ENCODE results near the gene COBLL1.
"Not testable (repeated sequence)": the region's sequence is repeated elsewhere in the genome, so short reads cannot be mapped to it uniquely, and the experiment has no call there.

Gene COBLL1

DNA sequence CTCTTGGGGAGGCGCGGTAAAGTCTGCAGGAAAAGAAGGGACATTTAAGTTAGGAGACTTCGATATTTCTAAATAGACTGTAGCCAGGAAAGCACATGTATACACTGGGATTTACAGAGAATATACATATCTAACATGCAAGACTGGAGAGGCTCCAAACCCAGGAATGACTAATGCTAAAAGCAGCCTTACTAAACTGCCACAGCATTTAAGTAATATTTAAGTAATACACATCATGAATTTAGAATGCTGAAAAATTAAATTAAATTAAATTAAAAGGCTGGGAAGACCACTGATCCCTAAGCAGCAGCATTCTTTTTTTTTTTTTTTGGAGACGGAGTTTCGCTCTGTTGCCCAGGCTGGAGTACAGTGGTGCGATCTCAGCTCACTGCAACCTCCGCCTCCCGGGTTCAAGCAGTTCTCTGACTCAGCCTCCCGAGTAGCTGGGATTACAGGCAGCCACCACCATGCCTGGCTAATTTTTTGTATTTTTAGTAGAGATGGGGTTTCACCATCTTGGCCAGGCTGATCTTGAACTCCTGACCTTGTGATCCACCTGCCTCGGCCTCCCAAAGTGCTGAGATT lies 131.3 kb downstream of the COBLL1 start:
- not testable (repeated sequence) for DNase-seq

DNA sequence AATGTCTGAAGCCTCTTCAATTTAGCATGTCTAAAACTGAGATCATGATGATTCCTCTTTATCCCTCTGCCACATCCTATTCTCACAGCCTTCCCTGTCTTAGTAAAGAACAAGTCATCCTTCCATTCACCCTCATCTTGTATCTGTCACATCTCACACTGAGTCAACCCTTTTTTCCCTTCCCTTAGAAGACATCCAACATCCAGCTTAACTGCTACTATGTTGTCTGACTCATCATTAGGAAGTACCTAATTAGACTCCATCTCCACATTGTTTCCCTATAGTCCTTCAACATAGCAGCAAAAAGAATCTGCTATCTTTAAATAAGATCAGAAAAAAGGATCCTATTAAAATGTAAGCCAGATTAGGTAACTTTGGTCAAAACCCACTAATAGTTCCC lies 135.1 kb downstream of the COBLL1 start:
- DNase-seq: no peak

DNA sequence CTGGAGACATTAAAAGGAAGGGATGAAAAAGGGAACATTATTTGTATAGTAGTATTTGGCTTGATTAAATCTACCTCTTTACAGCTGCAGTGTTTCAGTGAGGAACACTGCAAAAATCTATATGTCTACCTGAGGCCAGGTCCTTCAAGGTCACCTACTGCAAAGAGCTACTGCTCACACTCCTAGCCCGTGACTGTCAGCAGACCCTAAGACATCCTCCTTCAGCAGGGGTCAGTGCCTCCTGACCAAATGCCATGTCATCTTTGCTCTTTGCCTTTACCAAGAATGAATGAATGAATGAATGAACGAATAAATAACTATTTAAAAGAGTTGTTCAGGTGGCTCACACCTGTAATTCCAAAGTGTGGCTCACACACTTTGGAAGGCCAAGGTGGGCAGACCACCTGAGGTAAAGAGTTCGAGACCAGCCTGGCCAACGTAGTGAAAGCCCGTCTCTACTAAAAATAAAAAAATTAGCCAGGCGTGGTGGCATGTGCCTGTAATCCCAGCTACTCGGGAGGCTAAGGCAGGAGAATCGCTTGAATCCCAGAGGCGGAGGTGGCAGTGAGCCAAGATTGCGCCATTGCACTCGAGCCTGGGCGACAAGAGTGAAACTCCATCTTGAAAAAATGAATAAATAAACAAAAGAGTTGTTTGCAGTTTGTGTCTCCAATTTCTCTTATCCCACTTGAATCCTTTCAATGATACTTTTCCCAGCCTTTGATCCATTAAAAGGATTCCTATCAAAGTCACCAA lies 136.0 kb downstream of the COBLL1 start:
- DNase-seq: no peak

DNA sequence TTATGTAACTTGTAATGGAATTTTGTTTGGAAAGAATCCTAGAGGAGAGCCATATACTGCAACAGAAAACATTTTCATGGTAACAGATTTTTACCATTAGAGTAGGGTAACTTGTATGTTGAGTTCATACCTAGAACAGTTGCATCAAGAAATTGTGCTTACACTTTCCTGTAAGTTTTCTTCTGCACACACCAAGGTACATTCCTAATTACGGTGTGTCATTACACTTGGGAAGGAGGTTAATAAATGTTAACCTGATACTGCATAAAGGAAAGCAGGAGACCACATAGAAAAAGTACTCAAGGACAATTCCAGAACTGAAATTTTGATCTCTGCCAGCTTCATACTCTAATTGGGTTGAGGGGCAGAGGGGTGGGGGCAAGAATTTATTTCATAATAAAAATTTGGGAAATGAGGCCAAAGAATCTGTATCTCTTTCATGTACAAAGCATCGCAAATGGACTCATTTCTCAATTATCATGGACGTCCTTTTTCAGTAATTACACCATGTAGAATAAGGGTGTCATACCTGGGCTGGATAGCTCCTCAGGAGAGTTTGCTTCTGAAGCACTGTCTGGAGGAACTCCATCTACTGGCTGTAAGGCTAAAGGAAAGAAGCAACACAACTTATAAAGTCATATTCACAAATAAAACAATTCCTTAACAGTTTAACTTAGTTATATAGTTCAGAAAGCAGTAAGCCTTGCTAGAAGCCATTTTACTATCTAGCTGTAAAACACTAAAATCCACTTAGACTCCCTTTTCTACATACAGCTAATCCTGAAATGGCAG lies 137.5 kb downstream of the COBLL1 start:
- DNase-seq: no peak

DNA sequence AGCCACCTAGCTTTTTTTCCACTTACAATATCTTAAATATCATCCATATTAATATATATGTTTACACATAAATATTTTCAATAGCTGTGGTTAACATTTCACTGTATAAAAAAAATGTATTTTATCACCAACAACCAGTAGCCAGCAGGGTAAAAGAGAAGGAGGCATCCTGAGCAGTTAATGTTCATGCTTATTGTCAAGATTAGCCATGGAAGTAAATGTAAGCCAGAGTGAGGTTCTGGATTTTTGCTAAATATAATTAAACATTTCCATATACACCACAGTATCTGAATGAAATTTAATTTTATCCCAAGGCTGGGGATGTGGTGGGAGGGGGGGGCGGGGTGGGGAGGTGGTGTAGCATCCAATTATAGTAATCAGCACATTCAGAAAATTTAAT lies 140.1 kb downstream of the COBLL1 start:
- DNase-seq: no peak

DNA sequence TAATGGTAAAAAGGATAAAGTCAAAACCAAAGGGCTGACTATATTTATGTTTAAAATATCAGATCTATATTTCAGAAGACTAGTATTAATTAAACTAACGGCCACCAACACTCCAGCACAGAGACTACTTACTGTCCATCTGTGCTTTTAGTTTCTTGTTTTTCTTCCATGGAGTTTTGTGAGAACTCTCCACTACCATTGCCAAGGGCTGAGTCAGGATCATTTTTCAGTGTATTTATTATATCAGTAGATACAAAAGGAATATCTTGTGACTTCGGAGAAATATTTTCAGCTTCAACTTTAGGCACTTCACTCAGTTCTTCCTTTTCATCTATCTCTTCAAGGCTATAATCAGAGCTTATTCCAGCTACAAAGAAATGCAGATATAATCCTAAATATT lies 141.2 kb downstream of the COBLL1 start:
- DNase-seq: no peak

DNA sequence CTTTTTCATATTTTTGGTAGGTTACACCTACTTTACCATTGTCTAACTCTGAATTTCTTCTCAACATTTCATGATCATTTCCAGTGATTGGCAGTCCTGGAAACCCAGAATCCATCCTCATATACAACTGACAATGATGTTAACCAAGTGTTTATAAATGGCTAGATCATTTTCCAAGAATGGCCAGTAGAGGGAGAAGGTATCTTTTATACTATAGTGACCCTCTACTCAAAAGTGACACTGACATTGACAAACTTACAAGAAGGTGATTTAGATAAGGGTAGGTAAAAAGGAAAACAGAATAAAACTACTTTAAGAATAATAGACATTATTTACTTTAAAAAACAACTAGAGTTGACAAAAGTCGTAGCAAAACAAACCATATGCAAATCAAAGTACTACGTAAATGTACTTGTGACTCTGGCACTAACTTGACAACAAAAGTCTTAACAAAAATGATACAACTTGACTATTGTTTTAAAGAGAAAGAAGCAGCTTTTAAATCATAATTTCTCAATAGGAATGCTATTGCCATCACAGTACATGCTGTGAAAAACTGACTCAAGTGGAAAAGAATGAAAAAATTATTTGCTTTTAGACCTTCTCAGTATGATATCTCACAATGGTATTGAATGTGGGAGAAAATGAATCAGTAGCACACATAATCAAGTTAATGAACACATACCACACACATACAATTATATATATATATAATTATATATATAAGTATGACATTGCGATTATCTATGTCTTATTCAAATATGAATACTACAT lies 143.7 kb downstream of the COBLL1 start:
- DNase-seq: no peak

DNA sequence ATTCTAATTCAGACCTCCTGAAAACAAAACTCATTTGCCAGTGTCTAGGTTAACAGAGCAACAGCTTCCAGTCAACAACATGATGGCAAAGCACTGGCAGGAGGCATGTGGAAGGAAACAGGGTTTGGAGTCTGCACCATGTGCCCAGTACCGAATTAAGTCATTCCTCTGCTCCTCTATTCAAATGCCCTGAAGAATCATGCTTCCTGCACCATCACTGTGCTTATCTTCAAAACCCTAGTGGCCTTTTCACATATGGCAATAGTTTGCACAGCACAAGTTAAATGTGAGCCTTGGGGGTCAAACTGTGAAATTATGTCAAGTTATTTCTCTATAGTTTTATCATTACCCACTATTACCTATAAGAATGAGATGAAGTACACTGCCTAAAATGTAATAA lies 145.0 kb downstream of the COBLL1 start:
- no peak for DNase-seq

DNA sequence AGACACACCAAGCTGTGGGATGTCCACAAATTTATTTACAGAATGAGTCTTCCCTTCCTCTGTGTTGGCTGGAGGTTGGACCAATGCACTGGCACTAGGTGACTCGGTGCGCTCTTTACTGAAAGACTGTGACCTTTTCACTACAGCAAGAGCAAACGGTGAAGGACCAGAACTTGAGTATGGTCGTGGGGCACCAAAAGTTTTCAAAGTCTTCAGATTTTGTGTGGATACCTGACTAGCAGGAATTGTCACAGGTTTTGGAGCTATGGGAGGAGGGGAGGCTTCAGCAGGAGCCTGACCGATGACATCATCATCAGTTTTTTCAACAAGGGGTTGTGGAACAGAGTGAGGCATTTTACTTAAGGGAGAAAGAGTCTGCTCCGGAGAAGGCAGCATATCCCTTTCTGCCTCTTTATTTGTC lies 147.3 kb downstream of the COBLL1 start:
- DNase-seq: no peak

DNA sequence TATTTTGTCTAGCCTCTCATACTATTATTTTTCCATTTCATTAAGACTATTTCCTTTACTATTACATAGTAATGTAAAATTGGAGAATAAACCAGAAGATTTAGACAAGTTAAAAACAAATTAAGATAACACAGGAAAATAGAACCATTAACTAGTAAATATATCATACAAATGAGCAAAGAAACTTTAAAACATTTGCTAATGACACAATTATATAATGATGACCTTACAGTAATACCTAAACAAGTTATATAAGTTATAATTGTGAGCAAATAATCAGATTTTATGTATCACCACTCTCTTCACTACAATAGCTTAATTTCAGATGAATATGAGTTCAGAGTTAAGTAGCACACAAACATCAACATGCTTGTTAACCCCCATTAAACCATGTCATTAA lies 147.8 kb downstream of the COBLL1 start:
- DNase-seq: no peak

DNA sequence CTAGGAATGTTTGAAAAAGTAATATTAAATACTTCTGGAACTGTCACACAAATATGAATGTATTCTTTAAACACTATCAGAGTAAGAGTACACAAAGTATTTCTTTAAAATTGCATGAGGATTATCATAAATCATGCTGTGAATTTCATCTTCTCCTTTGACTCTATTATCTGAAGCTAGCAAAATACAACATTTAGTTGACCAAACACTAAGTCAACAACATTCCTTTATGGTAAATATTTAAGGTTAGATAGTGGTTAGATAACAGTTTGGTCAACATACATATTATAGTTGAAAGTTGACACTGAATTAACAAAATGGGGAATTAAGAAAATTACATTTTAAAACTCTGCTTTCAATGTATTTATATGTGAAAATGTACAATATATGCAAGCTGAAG lies 148.2 kb downstream of the COBLL1 start:
- no peak for DNase-seq

DNA sequence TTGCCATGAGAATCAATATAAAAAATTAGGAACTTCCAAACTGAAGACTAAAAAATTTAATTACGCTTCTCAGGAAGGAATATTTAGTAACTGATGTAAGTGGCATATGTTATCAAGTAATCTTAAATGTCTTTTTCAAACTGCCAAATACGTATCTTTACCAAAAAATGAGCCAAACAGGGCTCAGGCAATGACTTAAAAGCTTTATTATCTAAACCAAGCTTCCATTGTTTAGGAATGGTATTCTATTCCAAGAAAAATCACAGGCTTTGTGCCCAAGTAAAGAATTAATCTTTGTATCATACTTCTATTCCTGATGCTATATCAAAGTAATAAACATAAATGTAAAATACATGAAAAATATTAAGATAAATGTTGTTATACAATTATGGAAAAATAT lies 148.7 kb downstream of the COBLL1 start:
- no peak for DNase-seq

DNA sequence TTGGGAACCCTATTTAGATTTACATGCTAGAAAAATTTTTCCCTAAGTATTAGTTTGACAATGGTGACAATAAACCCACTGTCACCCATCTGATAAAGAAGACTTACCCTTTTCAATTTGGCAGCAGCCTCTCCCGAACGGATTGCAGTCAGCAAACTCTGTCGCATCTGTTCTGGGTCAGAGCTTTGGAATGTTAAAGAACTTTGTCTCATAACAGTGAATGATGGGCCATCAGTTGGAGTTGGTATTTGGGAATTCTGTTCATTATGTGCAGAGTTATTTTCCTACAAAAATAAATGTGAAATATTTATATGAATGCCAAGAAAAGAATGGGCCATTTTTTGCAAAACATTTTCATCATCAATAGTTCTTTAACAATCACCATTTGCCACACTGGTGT lies 149.5 kb downstream of the COBLL1 start:
- DNase-seq: no peak

DNA sequence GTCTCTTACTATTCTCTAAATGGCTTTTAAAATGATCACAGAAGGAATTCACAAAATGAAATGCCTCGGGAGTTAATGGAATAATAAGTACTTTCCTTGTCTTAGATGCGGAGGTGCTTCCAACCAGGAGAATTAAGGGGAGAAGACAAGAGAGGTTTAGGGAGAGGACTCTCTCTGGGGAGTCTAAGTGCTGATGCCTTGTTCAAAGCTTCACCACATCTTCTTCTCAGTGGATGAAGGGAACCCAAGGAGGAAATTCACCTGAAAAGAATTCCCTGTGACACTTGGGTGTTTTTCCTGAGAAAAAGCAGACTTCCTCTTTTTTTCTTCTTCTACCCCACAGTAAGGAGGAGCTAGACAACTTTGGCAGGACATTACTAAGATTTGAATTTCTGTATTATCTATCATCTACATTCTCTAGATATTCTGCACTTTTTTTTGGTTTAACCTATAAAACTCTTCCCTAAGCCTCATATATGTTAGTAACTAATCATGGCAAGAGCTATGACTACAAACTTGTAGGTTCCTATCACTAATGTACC lies 150.2 kb downstream of the COBLL1 start:
- DNase-seq: no peak

DNA sequence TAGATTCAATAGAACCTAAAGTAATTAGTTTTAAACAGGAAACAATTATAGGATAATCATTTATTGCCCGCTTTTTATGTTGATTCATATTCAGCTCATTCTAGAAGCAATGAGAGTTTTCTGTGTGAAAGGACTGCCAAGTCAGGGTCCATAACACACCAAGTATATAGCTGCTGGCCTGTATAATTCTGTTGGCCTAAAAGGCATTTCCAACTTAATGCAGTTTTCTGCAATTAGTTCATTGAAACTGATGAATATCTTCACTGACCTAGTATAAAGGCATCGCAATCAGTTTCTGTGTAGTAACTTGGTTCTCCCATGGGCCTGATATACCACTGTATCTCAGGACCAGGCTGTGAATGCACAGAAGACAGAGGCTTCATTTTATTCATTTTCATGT lies 151.3 kb downstream of the COBLL1 start:
- DNase-seq: no peak

DNA sequence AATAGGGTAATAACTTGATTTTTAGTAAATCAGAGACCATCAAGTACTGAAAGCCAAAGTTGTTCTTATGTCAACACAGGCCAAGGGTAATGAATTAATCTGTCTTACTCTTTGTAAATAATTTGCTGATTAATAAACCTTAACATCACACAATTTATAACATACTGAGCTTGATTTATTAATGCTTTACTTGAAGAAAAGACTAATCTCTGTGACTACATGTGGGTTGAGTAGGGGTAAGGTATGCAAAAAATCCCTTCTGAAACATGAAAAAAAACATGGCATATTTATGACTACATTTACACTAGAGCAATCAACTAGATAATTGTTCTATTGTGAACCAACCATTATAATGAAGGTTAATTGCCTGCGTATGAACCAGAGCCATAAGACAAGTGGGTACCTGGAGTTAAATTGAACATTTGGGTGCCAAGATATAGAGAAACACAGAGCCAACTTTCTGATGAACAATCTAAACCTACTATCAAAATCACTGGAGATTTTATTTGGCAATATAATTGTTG lies 152.7 kb downstream of the COBLL1 start:
- no peak for DNase-seq

DNA sequence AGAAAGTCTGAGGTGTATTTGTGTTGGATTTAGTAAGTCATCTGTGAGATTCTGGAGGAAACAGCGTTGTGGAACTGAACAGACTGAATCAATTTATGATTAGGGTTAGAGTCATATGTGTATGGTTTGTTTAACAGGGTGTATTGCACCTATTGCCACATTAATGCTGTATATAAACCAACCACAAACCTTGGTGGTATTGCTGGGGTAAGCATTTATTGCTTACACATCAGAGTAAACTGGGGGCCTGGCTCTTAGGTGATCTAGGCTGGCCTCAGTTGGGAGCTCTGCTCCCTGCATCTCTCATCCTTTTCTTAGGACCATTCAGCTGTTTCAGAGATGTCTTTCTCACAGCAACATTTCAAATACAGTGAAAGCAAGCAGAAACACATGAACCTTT lies 160.6 kb downstream of the COBLL1 start:
- DNase-seq: no peak

DNA sequence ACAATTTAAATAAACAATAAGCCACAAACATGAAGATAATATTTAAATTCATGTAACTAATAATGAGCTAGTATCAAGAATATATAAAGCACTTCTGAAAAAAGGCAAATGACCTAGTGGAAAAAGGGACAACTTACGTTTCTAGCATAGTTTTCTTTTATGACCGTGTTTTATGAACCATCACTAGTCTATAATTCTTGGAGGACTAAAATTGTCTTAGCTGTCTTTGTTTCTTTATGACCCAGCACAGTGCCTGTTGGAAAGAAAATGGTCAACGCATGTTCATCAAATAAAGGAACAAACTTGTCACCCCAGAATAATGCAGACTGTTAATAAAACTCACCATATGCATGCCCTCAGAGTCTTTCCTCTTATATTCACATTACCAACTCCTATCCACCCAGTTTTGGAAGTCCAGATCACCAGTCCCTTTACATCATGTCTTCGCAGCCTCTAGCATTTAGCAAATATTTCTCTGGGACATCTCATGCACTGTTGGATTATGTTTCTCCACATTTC lies 162.9 kb downstream of the COBLL1 start:
- DNase-seq: no peak

DNA sequence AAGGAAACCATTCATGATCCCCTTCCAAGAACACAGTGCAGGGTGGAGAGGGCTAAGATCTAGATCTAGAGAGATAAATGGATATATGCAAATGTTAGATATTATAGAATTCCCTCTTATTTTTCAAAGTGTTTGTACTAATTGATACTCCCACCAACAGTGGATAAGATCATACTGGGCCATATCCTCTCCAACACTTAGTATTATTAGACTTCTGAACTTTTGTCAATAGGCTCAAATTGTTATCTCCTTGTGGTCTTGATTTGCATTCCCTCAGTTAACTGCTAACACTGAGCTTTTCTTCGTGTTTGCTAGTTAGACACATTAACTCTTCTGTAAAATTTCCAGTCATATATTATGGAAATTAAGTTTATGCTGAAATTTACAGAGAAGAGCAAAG lies 163.9 kb downstream of the COBLL1 start:
- DNase-seq: no peak

DNA sequence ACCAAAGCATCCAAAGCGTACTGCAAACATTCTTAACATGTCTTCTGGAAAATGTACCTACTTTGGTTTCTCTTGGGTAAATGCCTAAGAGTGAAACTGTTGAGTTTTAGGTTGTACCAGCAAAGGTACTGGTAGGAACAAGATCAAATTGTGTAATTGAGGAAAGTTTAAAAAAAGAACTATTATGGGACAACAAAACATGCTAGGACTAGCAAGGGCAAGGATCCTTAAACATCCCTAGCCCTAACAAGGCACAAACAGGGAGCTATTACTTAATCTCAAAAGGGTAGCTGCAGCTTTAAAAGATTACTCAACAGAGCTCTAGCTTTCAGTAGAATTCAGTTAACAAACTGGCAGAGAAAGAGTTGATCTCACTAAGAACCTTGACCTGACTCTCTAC lies 164.4 kb downstream of the COBLL1 start:
- DNase-seq: no peak

DNA sequence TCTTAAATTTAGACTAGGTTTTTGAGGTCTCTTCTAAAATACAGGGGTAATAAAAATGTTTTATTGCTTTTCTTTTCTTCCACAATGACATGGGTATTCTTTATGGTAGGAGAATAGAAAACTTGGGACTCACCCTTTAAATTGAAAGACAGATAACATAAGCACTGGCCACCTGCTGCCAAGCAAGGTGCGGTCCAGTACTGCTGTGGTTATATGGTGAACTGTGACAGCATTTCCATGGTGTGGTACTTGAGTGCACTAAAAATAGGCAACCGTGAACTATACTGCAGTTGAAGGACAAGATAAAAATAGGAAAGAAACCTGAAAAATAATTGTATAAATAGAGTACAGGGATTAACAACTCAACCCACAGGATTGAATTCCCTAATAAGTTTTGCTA lies 165.9 kb downstream of the COBLL1 start:
- no peak for DNase-seq

DNA sequence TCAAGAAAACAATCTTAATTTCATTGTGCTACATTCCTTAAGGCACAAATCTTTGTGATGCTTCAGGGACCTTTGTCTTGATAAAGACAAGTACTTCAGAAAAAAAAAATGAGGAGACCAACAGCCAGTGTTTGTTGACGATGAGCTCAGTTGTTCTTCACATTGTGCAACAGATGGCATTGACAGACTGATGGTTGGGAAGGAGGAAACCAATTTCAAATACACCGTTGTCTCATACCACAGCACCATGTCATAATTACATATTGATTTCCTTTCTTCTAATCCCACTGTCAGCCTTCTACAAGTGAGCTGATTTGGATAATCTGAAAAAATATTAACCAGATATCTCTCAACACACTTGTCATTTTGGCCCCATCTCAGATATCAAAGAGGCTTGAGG lies 166.6 kb downstream of the COBLL1 start:
- no peak for DNase-seq
